Measurements from ENCODE around the gene FAM185A. TPM values are rescaled to one million over a fixed set of nuclear protein-coding genes. Genes with fewer than 3 reads are reported as not detected.
"Not testable (repeated sequence)": the region's sequence is repeated elsewhere in the genome, so short reads cannot be mapped to it uniquely, and the experiment has no call there.

FAM185A gene
- total and polyA plus RNA-seq, 2 of the 4 experiments (the other 2 are of a cell fraction) = 3.6 to 4.3 TPM

GRCh38 chr7:102769657-102770192 lies 20.9 kb downstream of the FAM185A start:
- H4K8ac ChIP-seq (ENCODE audit: low read depth in 2 of 2, low read length in 2 of 2); ATAC-seq (ENCODE audit: low read depth); H3K23ac ChIP-seq (ENCODE audit: low read depth, low read length); CTCF ChIA-PET; H3K9ac ChIP-seq (ENCODE audit: low read depth, low read length); H3K4me1 ChIP-seq (ENCODE audit: control insufficient read depth, insufficient read depth, low read length); H3K14ac ChIP-seq (replicated peaks; ENCODE audit: low read depth, low read length); H2BK5ac ChIP-seq (ENCODE audit: low read depth, low read length, poor library complexity, severe bottlenecking); H3K4me2 ChIP-seq (ENCODE audit: low read depth, low read length); H3K4ac ChIP-seq (ENCODE audit: low read depth, low read length); H2AFZ ChIP-seq (replicated peaks; ENCODE audit: low read length, poor library complexity); H2AK9ac ChIP-seq (replicated peaks; ENCODE audit: low read depth, low read length, poor library complexity); H3K36me3 ChIP-seq (ENCODE audit: control insufficient read depth, insufficient read depth, low read length); BruUV-seq (replicated peaks); H3K79me1 ChIP-seq (ENCODE audit: low read depth in 1 of 2, low read length in 2 of 2); dilution Hi-C loops (cut with HindIII; ENCODE audit: low sequenced_read_pairs, unreplicated experiment); H3K27ac ChIP-seq (ENCODE audit: insufficient read depth, low read length); DNase-seq; H3K18ac ChIP-seq (ENCODE audit: low read depth, low read length); H4K20me1 ChIP-seq (ENCODE audit: insufficient read depth, low read length); H3K4me3 ChIP-seq (ENCODE audit: insufficient read depth, low read depth, low read length); H2BK120ac ChIP-seq (ENCODE audit: low read depth, low read length); H2AK5ac ChIP-seq (ENCODE audit: low read depth, low read length); H3K9me3 ChIP-seq (ENCODE audit: control insufficient read depth, insufficient read depth, low read length); H3K56ac ChIP-seq (ENCODE audit: extremely low read depth, insufficient read depth, low read length); H4K5ac ChIP-seq (ENCODE audit: low read depth, low read length); H3K27me3 ChIP-seq (ENCODE audit: control insufficient read depth, insufficient read depth, low read length); H4K91ac ChIP-seq (ENCODE audit: insufficient read depth, low read depth, low read length); in situ Hi-C loops (cut with MboI; ENCODE audit: low sequenced_read_pairs); POLR2A ChIA-PET (ENCODE audit: unreplicated experiment); intact Hi-C loops (cut with micrococcal nuclease); H2BK15ac ChIP-seq (ENCODE audit: low read depth, low read length); H2BK20ac ChIP-seq (ENCODE audit: low read depth, low read length); H3K9me1 ChIP-seq (ENCODE audit: insufficient read depth, low read length): not testable (repeated sequence)
- WGBS, 2 experiments (ENCODE audit: extremely low coverage in 2 of 2, insufficient read length in 1 of 2) = no CpG with 5 or more reads among the region's 3 CpGs

- H2BK120ac ChIP-seq (ENCODE audit: low read depth, low read length); H3K9me1 ChIP-seq (ENCODE audit: insufficient read depth, low read length); H3K18ac ChIP-seq (ENCODE audit: low read depth, low read length); H2AFZ ChIP-seq (replicated peaks; ENCODE audit: low read length, poor library complexity); CTCF ChIA-PET; H3K27me3 ChIP-seq (ENCODE audit: control insufficient read depth, insufficient read depth, low read length); H4K5ac ChIP-seq (ENCODE audit: low read depth, low read length); H3K4me1 ChIP-seq (ENCODE audit: control insufficient read depth, insufficient read depth, low read length); DNase-seq; H3K4me3 ChIP-seq (ENCODE audit: insufficient read depth, low read depth, low read length); H4K91ac ChIP-seq (ENCODE audit: insufficient read depth, low read depth, low read length); H3K23ac ChIP-seq (ENCODE audit: low read depth, low read length); H3K9ac ChIP-seq (ENCODE audit: low read depth, low read length); BruUV-seq (replicated peaks); H4K8ac ChIP-seq (ENCODE audit: low read depth in 2 of 2, low read length in 2 of 2); H3K14ac ChIP-seq (replicated peaks; ENCODE audit: low read depth, low read length); H2AK9ac ChIP-seq (replicated peaks; ENCODE audit: low read depth, low read length, poor library complexity); H4K20me1 ChIP-seq (ENCODE audit: insufficient read depth, low read length); H3K4ac ChIP-seq (ENCODE audit: low read depth, low read length); H2AK5ac ChIP-seq (ENCODE audit: low read depth, low read length); H3K56ac ChIP-seq (ENCODE audit: extremely low read depth, insufficient read depth, low read length); H3K4me2 ChIP-seq (ENCODE audit: low read depth, low read length); intact Hi-C loops (cut with micrococcal nuclease); H3K36me3 ChIP-seq (ENCODE audit: control insufficient read depth, insufficient read depth, low read length); POLR2A ChIA-PET (ENCODE audit: unreplicated experiment); H3K27ac ChIP-seq (ENCODE audit: insufficient read depth, low read length); H2BK20ac ChIP-seq (ENCODE audit: low read depth, low read length); ATAC-seq (ENCODE audit: low read depth); H2BK15ac ChIP-seq (ENCODE audit: low read depth, low read length); H3K79me1 ChIP-seq (ENCODE audit: low read depth in 1 of 2, low read length in 2 of 2); in situ Hi-C loops (cut with MboI; ENCODE audit: low sequenced_read_pairs); H3K9me3 ChIP-seq (ENCODE audit: control insufficient read depth, insufficient read depth, low read length); dilution Hi-C loops (cut with HindIII; ENCODE audit: low sequenced_read_pairs, unreplicated experiment); H2BK5ac ChIP-seq (ENCODE audit: low read depth, low read length, poor library complexity, severe bottlenecking): not testable (repeated sequence)
- no CpG with 5 or more reads among the region's 3 CpGs for WGBS, 2 experiments (ENCODE audit: extremely low coverage in 2 of 2, insufficient read length in 1 of 2)
Observed at GRCh38 chr7:102770467-102770866, 21.7 kb downstream of the FAM185A start.
